ENCODE results near the gene RREB1. TPM values are rescaled to one million over a fixed set of nuclear protein-coding genes. Genes with fewer than 3 reads are reported as not detected.
"Not testable (repeated sequence)": the region's sequence is repeated elsewhere in the genome, so short reads cannot be mapped to it uniquely, and the experiment has no call there.

RREB1 gene
- total RNA-seq, 1 donor from 2014 or later, result 57.2 TPM

DNA sequence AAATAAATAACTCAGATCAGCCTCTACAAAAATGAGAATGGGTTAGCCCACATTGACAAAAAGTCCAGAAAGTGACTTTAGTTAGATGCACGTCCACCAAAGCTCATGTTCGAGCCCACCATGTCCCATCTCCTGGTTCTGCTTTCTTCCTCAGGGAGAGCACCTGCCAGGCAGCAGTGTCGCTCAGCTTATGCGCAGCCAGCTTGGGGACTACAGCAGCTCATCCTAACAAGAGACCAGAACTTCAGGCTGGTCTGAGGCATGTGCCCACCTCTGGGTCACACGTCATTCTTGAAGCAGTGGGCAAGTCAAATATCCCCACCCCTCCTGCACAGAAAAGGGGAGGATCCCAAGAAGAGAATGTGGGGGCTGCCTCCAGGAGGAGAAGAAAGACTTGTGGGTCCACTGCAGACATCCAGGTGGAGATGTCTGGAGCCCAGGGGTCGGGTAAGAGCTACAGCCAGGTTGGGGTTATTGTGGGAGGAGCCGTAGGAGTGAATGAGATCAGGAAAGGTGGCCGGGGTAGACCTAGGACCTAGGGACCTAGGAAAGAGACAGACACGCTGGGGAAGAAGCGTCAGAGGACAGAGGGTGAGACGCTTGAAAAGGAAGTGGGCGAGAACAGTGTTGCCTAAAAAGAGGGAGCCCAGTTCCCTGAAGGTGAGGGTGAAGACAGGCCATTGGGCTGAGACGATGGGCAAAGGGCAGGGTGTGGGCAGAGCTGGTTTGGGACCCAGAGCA lies 152.7 kb downstream of the RREB1 start:
- H3K27me3 ChIP-seq, result no peaks in the 10 kb centered on the region
- H3K4me1 ChIP-seq, result peaks cover 17% of the 10 kb centered on the region
- intact Hi-C loops (cut with DNase I), result loop anchor here (5.0 kb wide), 1 partner anchor 1348 kb away; no protein-coding TSS in a partner anchor
- no peak for DNase-seq (ENCODE audit: extremely low spot score in 2 of 2)
- no peaks in the 10 kb centered on the region for H3K36me3 ChIP-seq
- H3K9me3 ChIP-seq, result peaks cover 6% of the 10 kb centered on the region
- H3K4me3 ChIP-seq, result peak overlapping the region; percentile 55 to 73
- TF ChIP-seq POLR2A (IDR thresholded peaks at IDR 0.05) (no peak), POLR2AphosphoS5 (IDR thresholded peaks at IDR 0.05; ENCODE audit: insufficient read depth in 1 of 2, low read depth in 1 of 2) (no peak)
- TF ChIP-seq, protein P1, sequence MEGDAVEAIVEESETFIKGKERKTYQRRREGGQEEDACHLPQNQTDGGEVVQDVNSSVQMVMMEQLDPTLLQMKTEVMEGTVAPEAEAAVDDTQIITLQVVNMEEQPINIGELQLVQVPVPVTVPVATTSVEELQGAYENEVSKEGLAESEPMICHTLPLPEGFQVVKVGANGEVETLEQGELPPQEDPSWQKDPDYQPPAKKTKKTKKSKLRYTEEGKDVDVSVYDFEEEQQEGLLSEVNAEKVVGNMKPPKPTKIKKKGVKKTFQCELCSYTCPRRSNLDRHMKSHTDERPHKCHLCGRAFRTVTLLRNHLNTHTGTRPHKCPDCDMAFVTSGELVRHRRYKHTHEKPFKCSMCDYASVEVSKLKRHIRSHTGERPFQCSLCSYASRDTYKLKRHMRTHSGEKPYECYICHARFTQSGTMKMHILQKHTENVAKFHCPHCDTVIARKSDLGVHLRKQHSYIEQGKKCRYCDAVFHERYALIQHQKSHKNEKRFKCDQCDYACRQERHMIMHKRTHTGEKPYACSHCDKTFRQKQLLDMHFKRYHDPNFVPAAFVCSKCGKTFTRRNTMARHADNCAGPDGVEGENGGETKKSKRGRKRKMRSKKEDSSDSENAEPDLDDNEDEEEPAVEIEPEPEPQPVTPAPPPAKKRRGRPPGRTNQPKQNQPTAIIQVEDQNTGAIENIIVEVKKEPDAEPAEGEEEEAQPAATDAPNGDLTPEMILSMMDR (IDR thresholded peaks at IDR 0.05), result no peak
- H3K27ac ChIP-seq, result peak overlapping the region; percentile 78

DNA sequence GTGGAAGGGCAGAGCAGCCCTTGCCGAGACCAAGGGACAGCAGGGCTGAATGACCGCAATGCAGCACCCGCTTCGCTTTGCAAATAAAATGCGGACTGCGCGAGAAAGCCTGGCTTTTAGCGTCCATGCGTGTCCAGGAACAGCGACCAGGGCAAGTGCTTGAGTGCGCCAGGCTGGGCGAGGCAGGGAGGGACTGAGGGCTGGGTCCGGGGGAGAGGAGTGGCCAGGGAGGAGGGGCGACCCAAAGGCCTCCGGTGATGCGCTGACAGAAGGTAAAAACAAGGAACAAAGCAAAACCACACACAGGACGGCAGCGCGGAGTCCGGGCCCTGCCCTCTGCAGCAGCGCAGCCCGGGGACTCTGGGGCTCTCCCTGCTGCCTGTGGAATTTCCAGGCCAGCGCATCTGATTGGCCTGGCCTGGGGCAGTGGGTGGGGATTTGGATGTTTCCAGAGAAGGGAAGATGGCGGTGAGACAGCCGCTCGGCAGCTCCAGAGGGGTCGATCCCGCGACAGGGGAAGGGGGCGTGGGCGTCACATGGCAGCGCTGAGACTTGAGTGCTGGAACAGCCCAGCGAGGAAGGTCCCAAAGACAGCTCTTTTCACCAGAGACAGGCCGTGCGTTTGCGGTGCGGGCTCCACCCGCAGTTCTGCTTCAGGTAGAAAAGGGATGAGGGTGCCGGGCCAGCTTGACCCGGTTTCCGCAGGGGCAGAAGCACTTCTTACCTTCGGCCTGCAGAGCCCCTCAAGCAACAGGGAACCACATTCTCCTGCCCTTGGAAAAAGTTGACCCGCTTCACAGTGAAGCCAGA lies 153.5 kb downstream of the RREB1 start:
- TF ChIP-seq, protein P1 (IDR thresholded peaks at IDR 0.05), result no peak
- TF ChIP-seq POLR2AphosphoS5 (IDR thresholded peaks at IDR 0.05; ENCODE audit: insufficient read depth in 1 of 2, low read depth in 1 of 2) (peak; percentile 56 to 83), POLR2A (IDR thresholded peaks at IDR 0.05) (no peak)
- no peaks in the 10 kb centered on the region for H3K27me3 ChIP-seq
- no peak for DNase-seq (ENCODE audit: extremely low spot score in 2 of 2)
- H3K9me3 ChIP-seq, result no peaks in the 10 kb centered on the region
- peaks cover 17% of the 10 kb centered on the region for H3K4me1 ChIP-seq
- H3K4me3 ChIP-seq, result peak overlapping the region; percentile 55 to 73
- intact Hi-C loops (cut with DNase I), result loop anchor here (5.0 kb wide), 1 partner anchor 1349 kb away; no protein-coding TSS in a partner anchor
- H3K36me3 ChIP-seq, result no peaks in the 10 kb centered on the region
- peak overlapping the region; percentile 78 for H3K27ac ChIP-seq

GRCh38 chr6:7261852-7262461 lies 154.2 kb downstream of the RREB1 start:
- no peaks in the 10 kb centered on the region for H3K27me3 ChIP-seq
- H3K36me3 ChIP-seq, result no peaks in the 10 kb centered on the region
- H3K4me3 ChIP-seq, result peak overlapping the region; percentile 55 to 73
- TF ChIP-seq POLR2AphosphoS5 (IDR thresholded peaks at IDR 0.05; ENCODE audit: insufficient read depth in 1 of 2, low read depth in 1 of 2), result no peak
- TF ChIP-seq, protein P1 (IDR thresholded peaks at IDR 0.05), result no peak
- TF ChIP-seq POLR2A (IDR thresholded peaks at IDR 0.05), result no peak
- H3K4me1 ChIP-seq, result peaks cover 17% of the 10 kb centered on the region
- H3K27ac ChIP-seq, result peak overlapping the region; percentile 78
- H3K9me3 ChIP-seq, result no peaks in the 10 kb centered on the region
- intact Hi-C loops (cut with DNase I), result loop anchor here (5.0 kb wide), 1 partner anchor 1350 kb away; no protein-coding TSS in a partner anchor
- DNase-seq (ENCODE audit: extremely low spot score in 2 of 2), result no peak

DNA sequence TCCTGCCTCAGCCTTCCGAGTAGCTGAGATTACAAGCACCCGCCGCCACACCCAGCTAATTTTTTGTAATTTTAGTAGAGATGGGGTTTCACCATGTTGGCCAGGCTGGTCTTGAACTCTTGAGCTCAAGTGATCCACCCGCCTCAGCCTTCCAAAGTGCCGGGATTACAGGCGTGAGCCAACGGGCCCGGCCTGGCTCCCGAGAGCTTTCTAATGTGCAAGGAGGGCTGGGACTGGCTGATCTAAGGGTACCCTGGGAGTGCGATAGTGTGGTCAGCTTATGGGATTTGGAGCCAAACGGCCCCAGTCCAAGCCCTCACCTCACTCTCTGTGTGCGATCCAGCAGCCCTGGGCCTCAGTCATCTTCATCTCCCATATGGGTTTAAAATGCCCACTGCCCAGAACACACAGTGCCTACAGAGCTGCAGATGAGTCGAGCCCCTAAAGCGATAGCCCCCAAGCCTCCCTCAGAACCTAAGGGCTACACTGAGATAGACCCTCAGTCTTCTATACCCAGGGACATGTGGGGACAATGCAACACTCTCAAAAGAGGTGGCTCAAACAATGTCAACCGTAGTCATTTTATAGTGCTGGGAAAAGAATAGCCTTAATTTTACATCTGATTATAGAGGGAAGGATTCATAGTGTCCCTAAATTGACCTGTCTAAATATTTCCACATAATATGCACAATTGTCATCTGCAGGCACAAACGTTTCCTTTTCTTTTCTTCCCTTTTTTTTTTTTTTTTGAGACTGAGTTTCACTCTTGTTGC lies 155.2 kb downstream of the RREB1 start:
- H3K27me3 ChIP-seq, result no peaks in the 10 kb centered on the region
- intact Hi-C loops (cut with DNase I), result loop anchor here (5.0 kb wide), 1 partner anchor 1351 kb away; no protein-coding TSS in a partner anchor
- peaks cover 22% of the 10 kb centered on the region for H3K4me1 ChIP-seq
- no peaks in the 10 kb centered on the region for H3K36me3 ChIP-seq
- H3K4me3 ChIP-seq, result no peak overlapping the region
- DNase-seq (ENCODE audit: extremely low spot score in 2 of 2), result no peak
- H3K27ac ChIP-seq, result no peak overlapping the region
- no peaks in the 10 kb centered on the region for H3K9me3 ChIP-seq
- TF ChIP-seq POLR2A (IDR thresholded peaks at IDR 0.05), result no peak
- TF ChIP-seq, protein P1 (IDR thresholded peaks at IDR 0.05), result no peak
- TF ChIP-seq POLR2AphosphoS5 (IDR thresholded peaks at IDR 0.05; ENCODE audit: insufficient read depth in 1 of 2, low read depth in 1 of 2), result no peak

GRCh38 chr6:7263519-7263805 lies 155.7 kb downstream of the RREB1 start:
- DNase-seq (ENCODE audit: extremely low spot score in 2 of 2); H3K27me3 ChIP-seq; H3K9me3 ChIP-seq; H3K4me3 ChIP-seq; H3K27ac ChIP-seq; H3K36me3 ChIP-seq: not testable (repeated sequence)
- intact Hi-C loops (cut with DNase I), result loop anchor here (5.0 kb wide), 1 partner anchor 1351 kb away; no protein-coding TSS in a partner anchor
- peaks cover 27% of the 10 kb centered on the region for H3K4me1 ChIP-seq

Measured in vagina (tissue), 2 donors.